ENCODE data around the gene PTX4.

PTX4 gene

DNA sequence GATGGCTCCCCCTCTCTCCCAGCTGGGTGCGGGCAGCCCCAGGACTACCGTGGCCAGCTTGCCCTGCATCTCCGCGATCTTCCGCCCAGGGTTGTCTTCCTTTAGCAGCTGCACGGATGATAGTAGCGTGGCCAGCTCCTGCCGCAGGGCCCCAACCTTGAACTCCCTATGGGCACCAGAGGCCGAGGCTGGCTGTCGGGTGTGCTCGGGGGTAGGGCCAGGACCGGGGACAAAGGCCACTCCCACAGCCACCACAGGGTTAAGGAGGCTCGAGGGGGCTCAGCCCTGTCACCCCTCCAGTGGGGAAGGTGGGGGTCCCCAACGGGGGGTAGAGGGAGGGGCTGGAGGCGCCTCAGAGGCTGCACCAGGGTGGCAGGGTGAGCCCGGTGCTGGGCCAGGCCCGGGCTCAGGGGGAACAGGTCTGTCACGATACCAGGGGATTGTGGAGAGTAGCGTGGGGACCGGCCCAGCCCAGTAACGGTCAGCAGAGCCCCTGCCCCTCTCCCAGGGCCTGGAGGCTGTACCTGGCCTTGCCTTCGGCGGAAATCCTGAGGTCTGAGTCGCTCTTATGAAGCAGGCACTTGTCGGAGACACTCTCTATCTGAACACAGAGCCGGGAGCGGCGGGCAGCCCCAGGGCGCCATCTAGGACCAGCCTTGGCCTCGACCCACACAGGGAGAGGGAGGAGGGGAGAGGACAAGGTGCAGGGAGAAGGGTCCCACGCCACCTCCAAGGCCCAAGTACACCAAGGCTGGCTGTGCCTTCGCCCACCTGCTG lies 52.6 kb downstream of the PTX4 start:
- TF ChIP-seq CEBPB (IDR thresholded peaks at IDR 0.05) = no peak
